Measurements from ENCODE around the gene GSTA3. TPM values are rescaled to one million over a fixed set of nuclear protein-coding genes. Genes with fewer than 3 reads are reported as not detected.

The GSTA3 gene
- total and polyA plus RNA-seq, 2 experiments from 2014 or later, result not detected

GRCh38 chr6:52958546-52959255, 49.2 kb upstream of the GSTA3 start:
- Histone ChIP-seq H2AFZ (no peak overlapping the region), H3K4me3 (no peak overlapping the region), H3K36me3 (ENCODE audit: insufficient read depth) (0 out of 2 replicates have a peak, but pooled peaks cover 3% of the 10 kb centered on the region), H3K27ac (ENCODE audit: low read depth) (no peak overlapping the region), H3K9me2 (ENCODE audit: insufficient read depth) (peaks cover 13% of the 10 kb centered on the region), H3K27me3 (ENCODE audit: insufficient read depth) (no peaks in the 10 kb centered on the region), H3K79me2 (replicated peaks; ENCODE audit: insufficient read depth) (no peaks in the 10 kb centered on the region), H3K4me1 (ENCODE audit: insufficient read depth) (peaks cover 8% of the 10 kb centered on the region; the same call in 1 of the 2 replicates), H3F3A (replicated peaks; ENCODE audit: low read depth) (no peaks in the 10 kb centered on the region), H4K20me1 (replicated peaks; ENCODE audit: insufficient read depth) (no peaks in the 10 kb centered on the region), H3K4me2 (no peak overlapping the region)
- H3K27me3 Mint-ChIP-seq (ENCODE audit: insufficient read depth, low read depth, poor library complexity), result peaks cover 15% of the 10 kb centered on the region
- TF ChIP-seq EZH2 (IDR thresholded peaks at IDR 0.05; ENCODE audit: low read depth, unreplicated experiment), result no peak
- no peak for TF ChIP-seq REST (IDR thresholded peaks at IDR 0.05; ENCODE audit: unreplicated experiment)
- TF ChIP-seq ZNF462 (CRISPR knock-in tag; IDR thresholded peaks at IDR 0.05), result no peak
- TF ChIP-seq ETS1 (IDR thresholded peaks at IDR 0.05), result no peak
- no peak for TF ChIP-seq CTCF (conservative IDR thresholded peaks at IDR 0.05; ENCODE audit: low read depth in 2 of 2)
- no peak for TF ChIP-seq EZH2phosphoT487 (IDR thresholded peaks at IDR 0.05; ENCODE audit: unreplicated experiment)
- no peak overlapping the region for H3K4me3 Mint-ChIP-seq
- H3K4me1 Mint-ChIP-seq, result peaks cover 25% of the 10 kb centered on the region
- ATAC-seq, result no peak
- no peak for DNase-seq (ENCODE audit: low spot score)
- H3K27ac Mint-ChIP-seq, result no peak overlapping the region
- H3K36me3 Mint-ChIP-seq (ENCODE audit: low read depth), result peaks cover 25% of the 10 kb centered on the region
- H3K9me3 Mint-ChIP-seq, result peaks cover 27% of the 10 kb centered on the region

All from GM23338 (cell line).